Activated T-cell treated with anti-CD3 and anti-CD28 coated beads, Interleukin-2, amount 50 U/mL, for 24 hours (primary cell): ENCODE results near the gene TM9SF2.

Source experiments
- DNase-seq: peaks from one replicate; pipeline ENCODE4 v3.0.0-alpha.2; 2020
- H3K27ac Mint-ChIP-seq: 2 replicates; pipeline ENCODE4 v1.8.0; 2020; ENCODE audit warnings: mild to moderate bottlenecking, mixed read lengths
- H3K27me3 Mint-ChIP-seq: 2 replicates; pipeline ENCODE4 v1.8.0; 2020; ENCODE audit warnings: mixed read lengths
- H3K36me3 Mint-ChIP-seq: 2 replicates; pipeline ENCODE4 v1.8.0; 2020; ENCODE audit warnings: low read depth, mixed read lengths
- H3K4me1 Mint-ChIP-seq: 2 replicates; pipeline ENCODE4 v1.8.0; 2020; ENCODE audit warnings: low read depth, mixed read lengths
- H3K4me3 Mint-ChIP-seq: 2 replicates; pipeline ENCODE4 v1.8.0; 2020; ENCODE audit warnings: mild to moderate bottlenecking, moderate library complexity, mixed read lengths
- H3K9me3 Mint-ChIP-seq: 2 replicates; pipeline ENCODE4 v1.8.0; 2020; ENCODE audit warnings: mixed read lengths

Gene TM9SF2

DNA sequence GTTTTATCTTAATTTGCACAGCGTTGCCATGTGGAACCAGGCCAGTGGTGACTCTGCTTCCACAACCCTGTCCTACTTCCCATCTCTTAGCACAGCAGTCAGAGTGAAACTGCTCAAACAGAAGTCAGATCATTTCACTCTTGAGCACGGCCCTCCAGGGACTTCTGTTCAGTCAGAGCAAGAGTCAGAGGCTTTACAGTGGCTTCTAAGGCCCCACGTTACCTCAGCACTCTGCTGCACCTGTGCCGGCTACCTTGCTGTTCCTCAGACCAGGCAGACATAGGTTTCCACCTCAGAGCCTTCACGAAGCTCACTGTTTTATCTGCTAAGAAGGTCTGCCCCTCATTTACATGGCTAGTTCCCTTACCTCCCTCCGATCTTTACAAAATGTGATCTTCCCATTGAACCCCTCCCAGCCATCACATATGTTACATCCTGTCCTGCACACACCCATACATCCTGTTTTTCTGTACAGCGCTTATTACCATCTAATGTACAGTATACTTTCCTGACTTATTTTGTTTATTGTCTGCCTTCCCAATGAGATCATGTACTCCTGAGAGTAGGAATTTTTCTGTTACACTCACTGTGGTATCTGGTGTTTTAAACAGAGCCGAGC, 41.6 kb downstream of the TM9SF2 start:
- no peaks in the 10 kb centered on the region for H3K27me3 Mint-ChIP-seq

GRCh38 chr13:99545361-99545760, 44.1 kb downstream of the TM9SF2 start:
- Mint-ChIP-seq H3K4me1 (peaks cover 66% of the 10 kb centered on the region), H3K27me3 (no peaks in the 10 kb centered on the region), H3K4me3 (no peak overlapping the region), H3K36me3 (peaks cover 97% of the 10 kb centered on the region), H3K27ac (no peak overlapping the region), H3K9me3 (no peaks in the 10 kb centered on the region)
- DNase-seq: no peak

More for the DNA sequence above, 41.6 kb downstream of the TM9SF2 start:
- H3K9me3 Mint-ChIP-seq: no peaks in the 10 kb centered on the region
- peaks cover 57% of the 10 kb centered on the region for H3K4me1 Mint-ChIP-seq
- H3K36me3 Mint-ChIP-seq: peaks cover 93% of the 10 kb centered on the region
- H3K4me3 Mint-ChIP-seq: no peak overlapping the region
- DNase-seq: peak; percentile 54
- peak overlapping the region; percentile 84 for H3K27ac Mint-ChIP-seq

- no peak for DNase-seq
- Mint-ChIP-seq H3K27me3 (no peaks in the 10 kb centered on the region), H3K4me3 (no peak overlapping the region), H3K9me3 (no peaks in the 10 kb centered on the region), H3K4me1 (peaks cover 60% of the 10 kb centered on the region), H3K27ac (peak overlapping the region; percentile 23), H3K36me3 (peaks cover 97% of the 10 kb centered on the region)
These were observed 44.7 kb downstream of the TM9SF2 start for GRCh38 chr13:99545979-99546378.

- Mint-ChIP-seq H3K4me3 (no peak overlapping the region), H3K9me3 (no peaks in the 10 kb centered on the region), H3K27ac (no peak overlapping the region), H3K4me1 (peaks cover 54% of the 10 kb centered on the region), H3K27me3 (no peaks in the 10 kb centered on the region), H3K36me3 (peaks cover 97% of the 10 kb centered on the region)
- DNase-seq: no peak
These were observed 45.6 kb downstream of the TM9SF2 start for GRCh38 chr13:99546878-99547277.

- Mint-ChIP-seq H3K4me3 (no peak overlapping the region), H3K9me3 (no peaks in the 10 kb centered on the region), H3K36me3 (peaks cover 96% of the 10 kb centered on the region), H3K4me1 (peaks cover 41% of the 10 kb centered on the region), H3K27me3 (no peaks in the 10 kb centered on the region), H3K27ac (peak overlapping the region; percentile 42)
- no peak for DNase-seq
These were observed 47.2 kb downstream of the TM9SF2 start for GRCh38 chr13:99548448-99548847.

DNA sequence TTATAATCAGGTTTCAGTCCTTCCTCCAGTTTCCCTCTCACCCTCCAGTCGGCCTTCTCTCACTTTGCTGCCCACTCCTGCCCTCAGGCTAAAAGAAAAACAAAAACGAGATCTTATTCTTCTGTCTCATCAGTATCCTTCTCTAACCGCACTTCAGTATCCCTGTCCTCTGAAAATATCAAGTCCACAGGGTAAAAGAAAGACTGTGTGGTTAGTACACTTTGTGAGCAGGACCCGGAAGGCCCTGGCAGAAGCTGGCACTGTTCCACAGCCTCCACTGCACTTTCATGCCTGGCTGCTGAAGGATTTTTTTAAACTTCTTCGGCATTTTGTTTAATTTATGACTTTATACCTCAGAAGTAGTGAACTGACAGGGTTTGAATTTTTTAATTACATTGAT, 51.8 kb downstream of the TM9SF2 start:
- no peak overlapping the region for H3K4me3 Mint-ChIP-seq

DNA sequence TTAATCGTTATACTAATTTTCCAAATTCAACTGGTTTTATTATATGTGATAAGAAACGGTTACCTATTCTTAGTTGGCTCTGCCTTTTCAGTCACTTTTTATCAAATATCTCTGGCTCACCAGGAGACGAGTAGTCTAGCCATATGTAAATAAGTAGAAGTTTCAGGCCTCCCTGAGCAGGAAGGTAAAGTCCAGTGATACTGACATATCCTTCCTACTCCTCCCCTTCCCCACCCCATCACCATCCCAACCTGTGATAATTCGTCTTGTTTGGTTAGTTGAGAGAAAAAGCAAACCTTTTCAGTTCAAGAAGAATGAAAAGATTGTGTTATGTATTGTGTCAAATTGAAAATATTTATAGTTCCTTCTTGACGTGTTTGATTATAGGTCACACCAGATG, 53.9 kb downstream of the TM9SF2 start:
- Mint-ChIP-seq H3K27me3 (no peaks in the 10 kb centered on the region), H3K27ac (peak overlapping the region; percentile 55), H3K36me3 (peaks cover 93% of the 10 kb centered on the region), H3K4me3 (no peak overlapping the region), H3K9me3 (no peaks in the 10 kb centered on the region), H3K4me1 (peaks cover 16% of the 10 kb centered on the region)
- no peak for DNase-seq

More for the DNA sequence above, 51.8 kb downstream of the TM9SF2 start:
- Mint-ChIP-seq H3K9me3 (no peaks in the 10 kb centered on the region), H3K27ac (no peak overlapping the region), H3K27me3 (no peaks in the 10 kb centered on the region), H3K36me3 (peaks cover 94% of the 10 kb centered on the region), H3K4me1 (peaks cover 33% of the 10 kb centered on the region)
- no peak for DNase-seq

- Mint-ChIP-seq H3K4me1 (peaks cover 15% of the 10 kb centered on the region), H3K36me3 (peaks cover 91% of the 10 kb centered on the region), H3K27ac (peak overlapping the region; percentile 45), H3K27me3 (no peaks in the 10 kb centered on the region), H3K4me3 (no peak overlapping the region), H3K9me3 (no peaks in the 10 kb centered on the region)
- DNase-seq: no peak
These were observed 55.7 kb downstream of the TM9SF2 start for GRCh38 chr13:99556867-99557443.

- DNase-seq: no peak
- Mint-ChIP-seq H3K27ac (no peak overlapping the region), H3K27me3 (no peaks in the 10 kb centered on the region), H3K9me3 (no peaks in the 10 kb centered on the region), H3K36me3 (peaks cover 90% of the 10 kb centered on the region), H3K4me3 (no peak overlapping the region), H3K4me1 (peaks cover 15% of the 10 kb centered on the region)
These were observed 57.4 kb downstream of the TM9SF2 start for GRCh38 chr13:99558570-99559180.

GRCh38 chr13:99559560-99559959, 58.3 kb downstream of the TM9SF2 start:
- Mint-ChIP-seq H3K27me3 (no peaks in the 10 kb centered on the region), H3K9me3 (no peaks in the 10 kb centered on the region), H3K4me3 (no peak overlapping the region), H3K27ac (no peak overlapping the region), H3K36me3 (peaks cover 90% of the 10 kb centered on the region), H3K4me1 (peaks cover 15% of the 10 kb centered on the region)
- no peak for DNase-seq

DNA sequence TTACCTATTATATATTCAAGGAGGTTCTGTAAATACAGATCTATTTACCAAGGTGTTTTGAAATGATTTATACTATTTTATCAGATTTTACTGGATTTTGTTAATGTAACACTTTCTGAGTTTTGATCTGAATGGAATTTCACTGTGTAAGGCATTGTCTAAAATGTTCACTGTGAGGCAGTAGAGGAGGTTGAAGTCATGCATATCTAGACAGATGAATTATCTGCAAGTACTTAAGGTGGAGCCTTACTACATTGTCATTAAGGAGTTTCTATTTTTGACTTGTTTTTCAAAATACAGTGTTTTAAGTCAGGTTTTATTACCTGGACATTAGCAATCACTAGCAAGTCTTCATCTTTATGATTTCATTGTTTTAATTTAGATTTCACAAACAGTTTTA, 62.1 kb downstream of the TM9SF2 start:
- no peak overlapping the region for H3K27ac Mint-ChIP-seq
- peaks cover 5% of the 10 kb centered on the region for H3K9me3 Mint-ChIP-seq
- peaks cover 3% of the 10 kb centered on the region for H3K4me1 Mint-ChIP-seq
- H3K27me3 Mint-ChIP-seq: no peaks in the 10 kb centered on the region
- H3K4me3 Mint-ChIP-seq: no peak overlapping the region
- peaks cover 76% of the 10 kb centered on the region for H3K36me3 Mint-ChIP-seq
- DNase-seq: no peak

DNA sequence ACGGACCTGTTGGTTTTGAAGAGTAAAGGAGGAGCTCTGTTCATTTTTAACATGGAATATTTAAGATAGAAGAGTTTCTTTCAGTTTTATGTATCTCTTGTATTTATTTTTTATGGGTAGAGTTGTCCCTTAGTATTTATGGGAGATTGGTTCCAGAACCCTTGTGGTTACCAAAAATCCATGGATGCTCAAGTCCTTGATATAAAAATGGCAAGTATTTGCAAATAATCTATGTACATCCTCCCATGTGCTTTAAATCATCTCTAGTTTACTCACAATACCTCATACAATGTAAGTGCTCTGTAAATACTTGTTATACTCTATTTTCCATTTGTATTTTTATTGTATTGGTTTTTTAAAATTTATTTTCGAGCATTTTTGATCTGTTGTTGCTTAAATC, 63.1 kb downstream of the TM9SF2 start:
- no peak for DNase-seq
- Mint-ChIP-seq H3K36me3 (peaks cover 67% of the 10 kb centered on the region), H3K4me3 (no peak overlapping the region), H3K27me3 (no peaks in the 10 kb centered on the region), H3K9me3 (peaks cover 13% of the 10 kb centered on the region), H3K4me1 (peaks cover 3% of the 10 kb centered on the region), H3K27ac (peak overlapping the region; percentile 44)

GRCh38 chr13:99565478-99566124, 64.3 kb downstream of the TM9SF2 start:
- H3K4me1 Mint-ChIP-seq: peaks cover 3% of the 10 kb centered on the region
- no peak for DNase-seq
- peaks cover 57% of the 10 kb centered on the region for H3K36me3 Mint-ChIP-seq
- H3K27me3 Mint-ChIP-seq: no peaks in the 10 kb centered on the region
- H3K27ac Mint-ChIP-seq: no peak overlapping the region
- peaks cover 13% of the 10 kb centered on the region for H3K9me3 Mint-ChIP-seq
- peak overlapping the region; percentile 11 for H3K4me3 Mint-ChIP-seq

- Mint-ChIP-seq H3K27me3 (no peaks in the 10 kb centered on the region), H3K4me1 (peaks cover 3% of the 10 kb centered on the region), H3K27ac (peak overlapping the region; percentile 67), H3K36me3 (peaks cover 49% of the 10 kb centered on the region), H3K9me3 (peaks cover 13% of the 10 kb centered on the region), H3K4me3 (peak overlapping the region; percentile 11)
- no peak for DNase-seq
These were observed 65.1 kb downstream of the TM9SF2 start for GRCh38 chr13:99566125-99567083.
